Measurements from ENCODE around the gene HDAC4. TPM values are rescaled to one million over a fixed set of nuclear protein-coding genes. Genes with fewer than 3 reads are reported as not detected.

HDAC4 gene
- total RNA-seq, 1 donor from 2014 or later = 7.8 TPM

DNA sequence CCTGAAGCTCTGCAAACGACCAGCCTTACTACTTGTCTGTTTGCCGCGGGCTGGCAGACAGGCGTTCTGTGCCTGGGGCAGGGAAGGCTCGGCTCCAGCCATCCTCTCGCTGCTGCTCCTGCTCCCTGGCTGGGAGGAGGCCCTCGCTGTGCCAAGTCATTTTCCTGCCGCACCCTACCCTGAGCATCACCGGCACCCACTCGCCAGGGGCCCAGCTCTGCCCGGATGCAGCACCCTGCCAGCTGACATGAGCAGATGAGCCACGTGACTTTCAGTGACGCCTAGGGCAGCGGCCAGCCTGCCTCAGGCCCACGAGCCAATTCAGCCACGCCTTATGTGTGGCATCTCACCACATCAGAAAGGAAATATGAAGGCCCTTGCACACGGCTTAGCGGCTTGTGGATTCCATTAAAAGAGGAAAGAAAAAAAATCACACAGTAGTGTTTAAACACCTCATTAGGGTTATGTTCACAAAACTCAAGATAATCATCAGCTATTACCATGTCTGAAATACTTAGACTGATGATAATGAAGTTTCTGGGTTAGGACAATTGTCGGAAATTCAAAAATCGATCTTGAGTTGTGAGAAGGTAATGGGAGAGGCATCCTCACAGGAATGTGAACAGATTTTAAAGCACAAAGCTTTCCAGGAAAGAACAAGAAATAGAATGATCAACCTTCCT is 302.4 kb downstream of the HDAC4 start:
- no peak for DNase-seq (ENCODE audit: low read depth)
- Histone ChIP-seq H3K4me3 (ENCODE audit: low read depth, low read length) (no peak overlapping the region), H3K27me3 (ENCODE audit: control insufficient read depth, insufficient read depth, low read length) (no peaks in the 10 kb centered on the region), H3K36me3 (ENCODE audit: control insufficient read depth, insufficient read depth, low read length) (no peaks in the 10 kb centered on the region)
- TF ChIP-seq, protein P1, sequence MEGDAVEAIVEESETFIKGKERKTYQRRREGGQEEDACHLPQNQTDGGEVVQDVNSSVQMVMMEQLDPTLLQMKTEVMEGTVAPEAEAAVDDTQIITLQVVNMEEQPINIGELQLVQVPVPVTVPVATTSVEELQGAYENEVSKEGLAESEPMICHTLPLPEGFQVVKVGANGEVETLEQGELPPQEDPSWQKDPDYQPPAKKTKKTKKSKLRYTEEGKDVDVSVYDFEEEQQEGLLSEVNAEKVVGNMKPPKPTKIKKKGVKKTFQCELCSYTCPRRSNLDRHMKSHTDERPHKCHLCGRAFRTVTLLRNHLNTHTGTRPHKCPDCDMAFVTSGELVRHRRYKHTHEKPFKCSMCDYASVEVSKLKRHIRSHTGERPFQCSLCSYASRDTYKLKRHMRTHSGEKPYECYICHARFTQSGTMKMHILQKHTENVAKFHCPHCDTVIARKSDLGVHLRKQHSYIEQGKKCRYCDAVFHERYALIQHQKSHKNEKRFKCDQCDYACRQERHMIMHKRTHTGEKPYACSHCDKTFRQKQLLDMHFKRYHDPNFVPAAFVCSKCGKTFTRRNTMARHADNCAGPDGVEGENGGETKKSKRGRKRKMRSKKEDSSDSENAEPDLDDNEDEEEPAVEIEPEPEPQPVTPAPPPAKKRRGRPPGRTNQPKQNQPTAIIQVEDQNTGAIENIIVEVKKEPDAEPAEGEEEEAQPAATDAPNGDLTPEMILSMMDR (IDR thresholded peaks at IDR 0.05; ENCODE audit: insufficient read depth, low read length, poor library complexity, severe bottlenecking) = no peak

DNA sequence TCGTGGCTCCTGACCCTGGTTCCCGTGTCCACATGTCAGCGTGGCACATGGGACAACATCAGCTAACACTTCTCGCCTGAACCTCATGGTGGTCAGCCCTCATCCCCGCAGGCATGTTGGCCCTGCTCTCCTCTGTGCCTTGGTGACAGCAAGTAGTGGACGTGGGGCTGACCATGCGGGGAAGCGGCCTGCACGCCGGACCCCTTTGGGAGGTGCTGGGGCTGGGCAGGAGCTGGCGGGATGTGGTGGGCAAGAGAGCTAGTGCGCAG is 303.5 kb downstream of the HDAC4 start:
- Histone ChIP-seq H3K36me3 (ENCODE audit: control insufficient read depth, insufficient read depth, low read length) (no peaks in the 10 kb centered on the region), H3K4me3 (ENCODE audit: low read depth, low read length) (no peak overlapping the region), H3K27me3 (ENCODE audit: control insufficient read depth, insufficient read depth, low read length) (no peaks in the 10 kb centered on the region)
- DNase-seq (ENCODE audit: low read depth) = no peak
- TF ChIP-seq, protein P1 (IDR thresholded peaks at IDR 0.05; ENCODE audit: insufficient read depth, low read length, poor library complexity, severe bottlenecking) = no peak

DNA sequence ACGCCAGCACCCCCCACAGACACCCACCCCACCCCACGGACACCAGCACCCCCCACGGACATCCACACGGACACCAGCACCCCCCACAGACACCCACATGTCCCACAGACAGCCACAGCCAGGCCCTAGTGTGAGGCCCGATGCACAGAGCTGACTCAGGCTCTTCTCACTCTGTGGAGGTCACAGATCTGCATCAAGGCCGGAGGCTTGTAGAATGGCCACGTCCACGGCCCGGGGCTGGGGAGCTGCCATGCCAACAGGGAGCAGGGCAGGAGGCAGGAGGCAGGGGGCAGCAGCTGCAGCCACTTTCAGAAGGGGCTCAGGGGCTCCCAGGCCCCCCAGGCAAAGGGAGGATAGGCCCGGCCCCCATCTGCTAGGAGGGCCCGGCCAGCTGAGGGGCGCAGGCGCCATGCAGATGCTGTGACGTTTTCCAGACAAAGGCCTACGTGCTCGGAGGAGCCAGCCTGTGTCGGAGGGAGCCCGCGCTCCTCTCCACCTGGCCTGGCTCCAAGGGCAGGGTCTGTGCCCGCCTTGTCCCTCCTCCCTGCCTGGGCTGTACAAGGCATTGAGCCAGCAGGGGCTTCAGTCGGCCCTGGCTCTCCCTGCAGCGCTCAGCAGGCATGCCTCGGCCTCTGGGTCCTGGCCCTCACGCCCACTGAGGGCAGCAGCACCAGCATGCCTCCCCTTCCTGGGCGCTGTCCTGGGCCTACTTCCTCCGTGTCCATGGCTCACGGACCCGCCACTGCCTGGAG is 304.0 kb downstream of the HDAC4 start:
- TF ChIP-seq, protein P1 (IDR thresholded peaks at IDR 0.05; ENCODE audit: insufficient read depth, low read length, poor library complexity, severe bottlenecking) = no peak
- H3K36me3 ChIP-seq (ENCODE audit: control insufficient read depth, insufficient read depth, low read length) = no peaks in the 10 kb centered on the region
- H3K27me3 ChIP-seq (ENCODE audit: control insufficient read depth, insufficient read depth, low read length) = no peaks in the 10 kb centered on the region
- no peak for DNase-seq (ENCODE audit: low read depth)
- H3K4me3 ChIP-seq (ENCODE audit: low read depth, low read length) = no peak overlapping the region

DNA sequence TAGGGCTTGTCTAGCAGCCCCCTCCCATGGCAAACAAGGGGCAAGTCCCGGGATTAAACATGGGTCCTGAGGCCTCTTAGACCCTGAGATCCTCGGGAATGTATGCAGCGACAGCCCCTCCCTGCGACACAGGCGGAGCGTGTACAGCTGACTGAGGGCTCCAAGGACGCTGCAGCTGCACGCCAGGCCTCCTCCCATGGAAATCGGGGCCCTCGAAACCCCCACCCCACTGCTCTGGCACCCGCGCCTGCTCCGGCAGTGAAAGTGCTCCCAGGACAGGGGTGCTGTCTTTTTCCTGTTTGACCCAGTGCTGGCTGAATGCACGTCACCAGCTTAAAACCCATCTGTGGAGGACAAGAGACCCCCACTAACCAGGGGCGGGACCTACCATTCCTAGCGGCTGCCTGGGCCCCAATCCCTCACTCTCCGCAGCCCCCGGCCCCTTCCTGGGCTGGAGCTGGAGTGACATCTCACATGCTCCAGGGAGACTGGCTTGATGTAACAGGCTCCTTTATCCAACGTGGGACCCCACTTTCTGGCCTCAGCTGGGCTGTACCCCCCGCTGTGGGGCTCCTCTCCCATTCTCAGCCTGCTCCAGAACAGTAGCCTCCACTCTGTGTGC is 305.2 kb downstream of the HDAC4 start:
- H3K4me3 ChIP-seq (ENCODE audit: low read depth, low read length) = no peak overlapping the region
- no peaks in the 10 kb centered on the region for H3K36me3 ChIP-seq (ENCODE audit: control insufficient read depth, insufficient read depth, low read length)
- TF ChIP-seq, protein P1 (IDR thresholded peaks at IDR 0.05; ENCODE audit: insufficient read depth, low read length, poor library complexity, severe bottlenecking) = no peak
- DNase-seq (ENCODE audit: low read depth) = no peak
- H3K27me3 ChIP-seq (ENCODE audit: control insufficient read depth, insufficient read depth, low read length) = no peaks in the 10 kb centered on the region

DNA sequence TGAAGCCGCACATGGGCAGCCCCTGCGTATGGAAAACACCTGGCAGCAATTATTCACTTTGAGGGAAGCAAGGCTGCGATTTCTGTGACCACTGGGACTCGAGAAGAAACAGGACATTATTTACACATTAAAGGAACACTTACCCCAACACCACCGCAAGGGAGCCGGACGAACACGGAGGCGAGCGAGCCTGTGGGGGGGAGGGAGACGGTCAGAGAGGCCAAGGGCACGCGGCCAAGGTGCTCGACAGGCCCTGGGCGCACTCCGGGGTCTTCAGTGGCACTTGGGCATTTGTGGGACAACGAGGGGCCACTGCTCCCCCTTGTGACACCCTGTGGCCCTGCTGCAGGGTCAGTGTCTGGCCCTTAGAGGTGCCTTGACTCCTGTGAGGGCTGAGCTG is 306.0 kb downstream of the HDAC4 start:
- H3K36me3 ChIP-seq (ENCODE audit: control insufficient read depth, insufficient read depth, low read length) = no peaks in the 10 kb centered on the region
- H3K27me3 ChIP-seq (ENCODE audit: control insufficient read depth, insufficient read depth, low read length) = no peaks in the 10 kb centered on the region
- TF ChIP-seq, protein P1 (IDR thresholded peaks at IDR 0.05; ENCODE audit: insufficient read depth, low read length, poor library complexity, severe bottlenecking) = no peak
- H3K4me3 ChIP-seq (ENCODE audit: low read depth, low read length) = no peak overlapping the region
- DNase-seq (ENCODE audit: low read depth) = no peak

Data from kidney epithelial cell (primary cell).